HG02938 (cell line): ENCODE data around the gene NDUFC2.
"Not testable (repeated sequence)": the region's sequence is repeated elsewhere in the genome, so short reads cannot be mapped to it uniquely, and the experiment has no call there.

Experiments
- ATAC-seq: cut with Tn5 transposase; IDR thresholded peaks from one replicate; pipeline ENCODE4 v1.9.1; 2021; ENCODE audit warnings: mild to moderate bottlenecking, moderate library complexity; ENCODE audit not compliant: unreplicated experiment

NDUFC2 gene

GRCh38 chr11:78031629-78032028 is 48.0 kb downstream of the NDUFC2 start:
- ATAC-seq, result peak; percentile 86

- no peak for ATAC-seq
Measured at GRCh38 chr11:78030429-78031325, 49.0 kb downstream of the NDUFC2 start.

- not testable (repeated sequence) for ATAC-seq
Measured at GRCh38 chr11:78028423-78028822, 51.2 kb downstream of the NDUFC2 start.

GRCh38 chr11:78027759-78028158 is 51.9 kb downstream of the NDUFC2 start:
- no peak for ATAC-seq

- no peak for ATAC-seq
Measured at GRCh38 chr11:78025378-78025777, 54.3 kb downstream of the NDUFC2 start.

- ATAC-seq, result no peak
Measured at GRCh38 chr11:78023426-78023825, 56.2 kb downstream of the NDUFC2 start.

- ATAC-seq, result no peak
Measured at GRCh38 chr11:78022397-78023396, 57.0 kb downstream of the NDUFC2 start, which contains the start of gene KCTD14. KCTD14 (minus strand) TSS chr11:78023276; CDS start chr11:78023249, 27 bp downstream.

GRCh38 chr11:78021611-78022010 is 58.1 kb downstream of the NDUFC2 start:
- no peak for ATAC-seq

- ATAC-seq, result no peak
Measured at GRCh38 chr11:78020246-78020645, 59.4 kb downstream of the NDUFC2 start.

- ATAC-seq, result no peak
Measured at GRCh38 chr11:78019808-78020207, 59.9 kb downstream of the NDUFC2 start.
